Smooth muscle cell of the umbilical artery (primary cell): ENCODE data around the gene PCDH1. TPM values are rescaled to one million over a fixed set of nuclear protein-coding genes. Genes with fewer than 3 reads are reported as not detected.

Experiments
- total RNA-seq: library from RNA; depleted of rRNA; stranded (reverse); fragments of >200 nt; gene quantifications from 2 replicates; pipeline ENCODE4 v1.2.3, GENCODE V29; 2014

The PCDH1 gene
- 0.60 and 0.89 TPM in 2 replicates for total RNA-seq

GRCh38 chr5:141878186-141878710, at the start of gene PCDH1:
TSS of gene PCDH1 (minus strand) at chr5:141878410. CDS start at chr5:141878262, 148 bp downstream.

DNA sequence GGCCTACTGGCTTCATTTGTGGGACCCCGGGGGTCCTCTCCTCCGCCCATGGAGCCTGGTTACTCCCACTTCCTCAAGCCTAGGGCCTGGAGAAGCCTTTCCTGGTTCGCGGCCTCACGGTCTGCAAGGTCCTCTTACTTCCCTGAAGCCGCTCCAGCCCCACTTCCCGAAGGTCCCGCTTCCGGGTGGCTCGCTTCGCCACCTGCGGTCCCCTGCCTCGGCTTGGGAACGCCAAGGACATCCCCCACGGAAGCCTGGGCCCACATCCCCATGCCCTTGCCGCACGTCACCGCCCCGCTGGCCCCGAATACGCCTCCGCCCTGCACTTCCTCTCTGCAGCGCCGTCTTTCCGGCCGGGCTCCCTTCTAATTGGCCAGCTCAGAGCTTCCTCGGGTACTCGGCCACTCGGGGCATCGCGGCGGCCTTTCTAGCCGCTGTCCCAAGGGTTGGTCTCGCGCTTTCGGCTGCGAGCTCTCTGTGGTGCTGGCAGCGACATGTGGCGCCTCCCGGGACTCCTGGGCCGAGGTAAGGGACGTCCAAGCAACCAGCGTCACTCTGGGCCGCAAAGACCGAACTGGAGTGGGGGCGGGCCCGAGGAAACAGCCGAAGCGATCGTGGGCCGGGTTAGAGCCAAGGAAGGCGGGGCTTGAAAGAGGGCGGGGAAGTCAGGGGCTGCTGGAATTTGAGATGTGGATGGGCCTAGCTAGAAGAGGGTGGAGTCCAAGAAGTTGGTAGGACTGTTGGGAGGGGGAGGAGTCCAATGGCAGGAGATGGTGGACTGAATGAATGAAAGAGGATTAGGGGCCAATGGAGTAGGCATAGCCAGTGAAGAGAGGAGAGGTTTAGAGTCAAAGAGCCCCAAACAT, 45.5 kb upstream of the PCDH1 start, which contains the start of gene DELE1:
DELE1 (plus strand) TSS at position 424 of the 866 bp plus-strand sequence; CDS start at position 495, 71 bp downstream.

Other genes starting within 250 kb of the PCDH1 start
- gene HDAC3, start 241.6 kb downstream of the PCDH1 start, total RNA-seq = 44.2 and 49.2 TPM in 2 replicates
- 3.9 and 7.0 TPM in 2 replicates for gene RELL2, start 241.4 kb downstream of the PCDH1 start, total RNA-seq
- 39.2 and 61.7 TPM in 2 replicates for gene FCHSD1, start 227.0 kb downstream of the PCDH1 start, total RNA-seq
- 8.9 and 14.5 TPM in 2 replicates for gene ARAP3, start 196.2 kb downstream of the PCDH1 start, total RNA-seq
- 37.1 and 43.3 TPM in 2 replicates for gene DELE1, start 45.5 kb upstream of the PCDH1 start, total RNA-seq
- under 0.01 and 0.05 TPM in 2 replicates for gene PCDH12, start 79.8 kb upstream of the PCDH1 start, total RNA-seq
- gene RNF14, start 90.7 kb upstream of the PCDH1 start, total RNA-seq = 82.8 and 103 TPM in 2 replicates
- 80.3 and 81.7 TPM in 2 replicates for gene GNPDA1, start 134.6 kb upstream of the PCDH1 start, total RNA-seq
- 76.9 and 125 TPM in 2 replicates for gene NDFIP1, start 230.4 kb upstream of the PCDH1 start, total RNA-seq